ENCODE results near the gene CTR9. TPM values are rescaled to one million over a fixed set of nuclear protein-coding genes. Genes with fewer than 3 reads are reported as not detected.
A peak's percentile ranks its signal among the peaks of the same experiment; 100 is the strongest.

Gene CTR9
- total and polyA plus RNA-seq, 9 of the 15 experiments (the other 6 are each of a cell fraction or from before 2014, with no cell fraction given): 25.4 to 79.3 (median 47.3) TPM

GRCh38 chr11:10709299-10710086 is 41.6 kb upstream of the CTR9 start (continued):
- TF ChIP-seq C11orf30 (IDR thresholded peaks at IDR 0.05; ENCODE audit: low read depth) (peak; percentile 25; the same call in 1 of the 2 replicates), ZBTB1 (CRISPR knock-in tag; IDR thresholded peaks at IDR 0.05; ENCODE audit: borderline replicate concordance, low read depth) (no peak), NFIX (CRISPR knock-in tag; IDR thresholded peaks at IDR 0.05; ENCODE audit: low read depth) (no peak), EP400 (IDR thresholded peaks at IDR 0.05) (no peak), RB1 (IDR thresholded peaks at IDR 0.05; ENCODE audit: low read depth) (no peak), MYBL2 (IDR thresholded peaks at IDR 0.05; ENCODE audit: low read depth) (no peak), MYBL2 (CRISPR knock-in tag; IDR thresholded peaks at IDR 0.05; ENCODE audit: borderline replicate concordance) (no peak), KHSRP (IDR thresholded peaks at IDR 0.05) (no peak), ZNF316 (IDR thresholded peaks at IDR 0.05) (no peak), MAFG (tag; conservative IDR thresholded peaks at IDR 0.05) (peak; percentile 37; the same call in 1 of the 2 replicates), PHB2 (IDR thresholded peaks at IDR 0.05; ENCODE audit: low read depth) (no peak), ERF (CRISPR knock-in tag; IDR thresholded peaks at IDR 0.05) (no peak), KDM1A (IDR thresholded peaks at IDR 0.05) (peak in 1 of 2 experiments; percentile 53; a peak in 2 of 4 replicates), JUN (IDR thresholded peaks at IDR 0.05; ENCODE audit: borderline replicate concordance, low read depth, low read length) (no peak), JUN (CRISPR knock-in tag; IDR thresholded peaks at IDR 0.05; ENCODE audit: borderline replicate concordance) (no peak), SIX5 (IDR thresholded peaks at IDR 0.05; ENCODE audit: borderline replicate concordance in 1 of 2, insufficient read depth in 1 of 2, low read depth in 1 of 2, low read length in 2 of 2) (no peak)
- TF ChIP-seq, protein P1, sequence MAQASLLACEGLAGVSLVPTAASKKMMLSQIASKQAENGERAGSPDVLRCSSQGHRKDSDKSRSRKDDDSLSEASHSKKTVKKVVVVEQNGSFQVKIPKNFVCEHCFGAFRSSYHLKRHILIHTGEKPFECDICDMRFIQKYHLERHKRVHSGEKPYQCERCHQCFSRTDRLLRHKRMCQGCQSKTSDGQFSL (CRISPR knock-in tag; IDR thresholded peaks at IDR 0.05): no peak
- TF ChIP-seq, protein P1 (tag; IDR thresholded peaks at IDR 0.05): no peak
